Forelimb muscle (tissue), 1 donor: ENCODE results near the gene SPDYE6. TPM values are rescaled to one million over a fixed set of nuclear protein-coding genes. Genes with fewer than 3 reads are reported as not detected.
"Not testable (repeated sequence)": the region's sequence is repeated elsewhere in the genome, so short reads cannot be mapped to it uniquely, and the experiment has no call there.

Experiments used
- DNase-seq: peaks from one replicate; pipeline ENCODE4 v3.0.0-alpha.2; 2013; ENCODE audit warnings: low read depth
- polyA plus RNA-seq: library from polyadenylated mRNA; unstranded; fragments of 120-200 nt; gene quantifications from one replicate; pipeline ENCODE4 v1.2.1, GENCODE V29; 2013; ENCODE audit not compliant: insufficient read length

SPDYE6 gene
- polyA plus RNA-seq, 1 donor = 5.3 TPM

DNA sequence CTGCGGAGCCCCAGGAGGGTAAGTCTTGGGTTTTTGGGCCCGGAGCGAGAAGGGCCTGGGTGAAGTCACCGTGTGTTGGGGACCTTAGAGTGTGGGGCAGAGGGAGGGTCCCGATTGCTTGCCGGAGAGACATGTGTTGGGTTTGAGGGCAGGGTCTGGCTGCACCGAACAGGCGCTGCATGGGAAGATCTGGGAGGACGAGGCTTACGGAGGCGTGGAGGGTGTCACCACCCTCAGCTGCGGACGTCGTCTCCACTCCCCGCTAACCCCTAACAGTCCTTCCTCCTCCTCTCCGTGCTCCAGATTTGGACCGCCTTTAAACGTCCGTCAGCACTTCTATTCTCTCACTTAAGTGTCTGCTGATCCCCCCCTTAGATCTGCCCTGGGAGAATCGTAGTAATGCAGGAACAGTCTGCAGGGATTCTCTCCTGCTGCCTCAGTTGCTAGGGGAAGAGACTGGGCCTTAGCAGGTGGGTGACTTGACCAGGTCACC, 8.2 kb upstream of the SPDYE6 start:
- not testable (repeated sequence) for DNase-seq

DNA sequence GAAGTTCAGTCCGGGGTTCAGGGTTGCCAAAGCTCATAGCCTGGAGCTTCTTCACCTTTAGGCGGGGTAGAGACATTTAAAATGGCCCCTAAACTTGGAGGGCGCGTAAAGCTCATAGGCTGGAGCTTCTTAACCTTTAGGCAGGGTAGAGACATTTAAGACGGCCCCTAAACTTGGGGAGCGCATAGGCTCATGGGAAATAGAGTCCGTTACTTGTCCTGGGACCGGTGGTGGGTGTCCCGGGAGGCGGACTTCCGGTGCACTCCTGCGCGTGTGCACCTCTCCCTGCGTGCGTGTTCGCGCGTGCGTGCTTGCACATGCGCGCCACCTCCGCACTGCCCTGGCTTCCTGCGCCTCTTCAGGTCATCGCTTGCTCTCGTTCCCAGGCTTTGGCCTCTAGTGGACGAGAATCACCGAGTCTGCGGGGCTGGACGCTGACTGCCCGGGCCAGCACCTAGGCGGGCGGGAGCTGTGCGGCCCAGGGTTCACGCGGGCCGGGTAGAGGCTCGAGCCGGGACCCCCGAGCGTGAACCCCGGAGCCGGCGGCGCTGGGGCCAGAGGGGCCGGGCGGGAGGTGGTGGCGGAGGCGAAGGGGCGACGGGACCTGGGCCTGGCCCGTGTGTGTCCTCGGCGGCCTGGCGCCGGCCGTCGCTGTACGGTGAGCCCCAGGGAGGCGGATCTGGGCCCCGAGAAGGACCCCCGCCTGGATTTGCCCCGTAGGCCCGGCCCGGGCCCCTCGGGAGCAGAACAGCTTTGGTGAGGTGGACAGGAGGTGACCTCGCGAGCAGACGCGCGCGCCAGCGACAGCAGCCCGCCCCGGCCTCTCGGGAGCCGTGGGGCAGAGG, 7.5 kb upstream of the SPDYE6 start:
- peak; percentile 94 for DNase-seq

DNA sequence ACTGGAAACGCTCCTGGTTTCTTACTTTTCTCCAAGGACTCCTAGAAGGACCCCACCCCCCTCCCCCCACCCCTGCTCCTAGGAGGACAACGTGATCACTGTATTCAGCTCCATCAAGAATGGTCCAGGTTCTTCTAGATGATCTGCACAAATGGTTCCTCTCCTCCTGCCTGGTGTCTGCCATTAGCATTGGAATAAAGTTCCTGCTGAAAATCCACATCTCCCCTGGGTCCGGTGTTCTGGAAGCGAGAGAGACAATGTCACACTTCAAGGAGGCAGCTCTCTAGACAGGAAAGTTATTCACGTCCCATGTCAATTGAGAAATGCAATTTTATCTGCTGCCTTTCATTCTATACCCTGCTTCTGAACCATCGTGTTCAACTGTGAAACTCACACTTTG, 9.3 kb downstream of the SPDYE6 start:
- not testable (repeated sequence) for DNase-seq

DNA sequence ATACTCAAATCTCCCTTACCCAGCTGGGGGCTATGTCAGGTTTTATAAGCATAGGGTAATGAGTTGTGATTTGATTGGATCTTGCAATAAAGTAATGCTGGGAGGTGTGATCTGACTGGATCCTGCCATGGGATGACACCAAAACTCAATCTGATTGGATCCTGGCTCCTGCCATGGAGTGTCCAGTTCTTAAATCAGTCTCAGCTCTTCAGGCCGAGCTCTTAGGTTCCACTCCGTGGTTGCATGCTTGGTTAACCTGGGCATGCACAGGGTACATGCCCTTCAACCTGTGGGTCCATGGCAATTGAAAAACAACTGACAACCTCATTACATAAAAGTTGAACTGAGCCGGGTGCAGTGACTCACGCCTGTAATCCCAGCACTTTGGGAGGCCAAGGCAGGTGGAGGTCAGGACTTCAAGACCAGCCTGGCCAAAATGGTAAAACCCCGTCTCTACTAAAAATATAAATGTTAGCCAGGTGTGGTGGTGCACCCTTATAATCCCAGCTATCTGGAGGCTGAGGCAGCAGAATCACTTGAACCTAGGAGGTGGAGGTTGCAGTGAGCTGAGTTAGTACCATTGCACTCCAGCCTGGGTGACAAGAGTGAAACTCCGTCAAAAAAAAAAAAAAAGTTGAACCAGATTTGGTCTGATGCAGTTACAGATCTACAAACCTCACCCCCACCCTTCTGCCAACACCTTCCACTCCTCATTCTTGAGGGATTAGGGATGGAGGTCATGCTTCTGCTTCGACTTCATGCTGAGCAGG, 15.5 kb downstream of the SPDYE6 start:
- DNase-seq = not testable (repeated sequence)

GRCh38 chr7:102337420-102337819, 18.8 kb downstream of the SPDYE6 start:
- not testable (repeated sequence) for DNase-seq

GRCh38 chr7:102337002-102337401, 19.2 kb downstream of the SPDYE6 start:
- not testable (repeated sequence) for DNase-seq

DNA sequence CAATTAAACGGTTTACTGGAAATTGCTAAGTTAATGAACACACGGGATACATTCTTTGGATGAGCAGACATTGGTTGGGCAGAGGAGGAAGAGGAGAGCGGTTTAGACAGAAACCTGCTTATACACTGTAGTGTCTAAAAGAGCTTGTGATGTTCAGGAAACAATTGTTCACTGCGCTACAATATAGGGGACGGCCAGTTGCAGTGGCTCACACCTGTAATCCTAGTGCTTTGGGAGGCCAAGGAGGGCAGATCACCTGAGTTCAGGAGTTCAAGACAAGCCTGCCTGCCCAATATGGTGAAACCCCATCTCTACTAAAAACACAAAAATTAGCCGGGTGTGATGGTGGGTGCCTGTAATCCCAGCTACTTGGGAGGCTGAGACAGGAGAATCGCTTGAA, 20.7 kb downstream of the SPDYE6 start:
- not testable (repeated sequence) for DNase-seq

GRCh38 chr7:102330666-102331460, 25.4 kb downstream of the SPDYE6 start:
- DNase-seq = not testable (repeated sequence)

GRCh38 chr7:102329366-102329765, 26.9 kb downstream of the SPDYE6 start:
- DNase-seq = not testable (repeated sequence)

GRCh38 chr7:102328863-102329262, 27.4 kb downstream of the SPDYE6 start:
- not testable (repeated sequence) for DNase-seq

- DNase-seq = not testable (repeated sequence)
Measured at GRCh38 chr7:102327183-102327582, 29.1 kb downstream of the SPDYE6 start.

GRCh38 chr7:102326157-102326889, 29.9 kb downstream of the SPDYE6 start:
- DNase-seq = no peak

DNA sequence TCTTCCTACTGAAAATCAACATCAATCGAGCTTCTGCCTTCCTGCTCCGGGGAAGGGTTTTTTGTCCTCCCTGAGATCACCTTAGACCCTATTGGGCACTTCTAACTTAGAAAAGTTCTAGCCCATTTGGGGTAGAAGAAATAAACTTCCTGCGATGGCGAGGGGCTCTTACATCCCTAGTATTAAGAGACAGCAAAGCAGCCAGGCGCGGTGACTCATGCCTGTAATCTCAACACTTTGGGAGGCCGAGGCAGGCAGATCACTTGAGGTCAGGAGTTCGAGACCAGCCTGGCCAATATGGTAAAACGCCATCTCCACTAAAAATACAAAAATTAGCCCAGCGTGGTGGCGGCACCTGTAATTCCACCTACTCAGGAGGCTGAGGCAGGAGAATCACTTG, 31.1 kb downstream of the SPDYE6 start:
- DNase-seq = not testable (repeated sequence)

GRCh38 chr7:102323914-102324195, 32.4 kb downstream of the SPDYE6 start:
- DNase-seq = no peak

- DNase-seq = no peak
Measured at GRCh38 chr7:102322202-102322715, 34.0 kb downstream of the SPDYE6 start.

DNA sequence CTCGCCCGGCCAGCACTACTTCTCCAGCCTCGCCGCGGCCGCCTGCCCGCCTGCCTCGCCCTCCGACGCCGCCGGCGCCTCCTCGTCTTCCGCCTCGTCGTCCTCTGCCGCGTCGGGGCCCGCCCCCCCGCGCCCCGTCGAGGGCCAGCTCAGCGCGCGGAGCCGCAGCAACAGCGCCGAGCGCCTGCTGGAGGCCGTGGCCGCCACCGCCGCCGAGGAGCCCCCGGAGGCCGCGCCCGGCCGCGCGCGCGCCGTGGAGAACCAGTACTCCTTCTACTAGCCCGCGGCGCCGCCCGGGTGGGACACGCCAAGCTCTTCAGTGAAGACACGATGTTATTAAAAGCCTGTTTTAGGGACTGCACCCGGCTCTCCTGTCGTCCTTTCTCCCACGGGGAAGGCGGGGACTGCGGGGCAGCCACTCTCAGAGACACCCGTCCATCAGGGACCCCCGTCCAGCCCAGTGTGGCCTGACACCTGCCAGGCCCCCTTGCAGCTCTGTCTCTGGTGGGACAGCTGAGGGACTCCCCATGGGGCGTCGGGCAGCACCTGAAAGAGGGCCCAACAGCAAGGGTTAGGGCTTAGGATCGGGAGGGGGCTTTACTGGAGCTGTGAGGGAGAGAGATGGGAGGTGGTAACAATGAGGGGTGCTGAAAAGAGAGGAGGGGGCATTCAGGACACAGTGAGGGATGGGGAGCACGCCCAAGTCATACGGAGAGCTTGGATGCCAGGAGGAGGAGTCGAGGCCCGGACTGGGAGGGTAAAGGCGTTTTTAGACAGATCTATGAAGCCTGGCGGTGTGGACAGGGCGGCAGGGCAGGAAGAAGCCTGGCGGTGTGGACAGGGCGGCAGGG, 34.7 kb downstream of the SPDYE6 start:
- DNase-seq = no peak

GRCh38 chr7:102320601-102321350, 35.5 kb downstream of the SPDYE6 start:
- DNase-seq = no peak

GRCh38 chr7:102320181-102320580, 36.1 kb downstream of the SPDYE6 start:
- DNase-seq = no peak

DNA sequence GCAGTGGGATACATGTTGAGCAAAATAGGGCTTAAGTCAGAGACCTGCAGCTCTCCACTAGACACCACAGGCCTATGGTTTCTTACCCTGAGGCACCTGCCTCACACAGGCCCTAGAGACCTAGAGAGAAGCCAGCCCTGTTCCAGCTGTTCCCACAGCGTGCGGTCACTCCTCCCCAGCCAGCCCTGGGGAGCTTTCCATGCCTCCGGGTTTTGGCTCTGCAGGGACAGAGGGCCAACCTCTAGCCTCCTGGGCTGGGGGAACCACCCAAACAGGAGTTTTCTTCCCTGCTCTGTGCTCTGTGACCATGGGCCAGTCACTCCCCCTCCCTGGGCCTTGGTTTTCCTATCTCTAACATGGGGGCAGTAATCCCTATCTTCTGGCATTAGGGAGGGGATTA, 36.6 kb downstream of the SPDYE6 start:
- no peak for DNase-seq
